ENCODE results near the gene DENND1A. TPM values are rescaled to one million over a fixed set of nuclear protein-coding genes. Genes with fewer than 3 reads are reported as not detected.

DENND1A gene
- total RNA-seq, 1 donor from 2014 or later, result 12.7 TPM

DNA sequence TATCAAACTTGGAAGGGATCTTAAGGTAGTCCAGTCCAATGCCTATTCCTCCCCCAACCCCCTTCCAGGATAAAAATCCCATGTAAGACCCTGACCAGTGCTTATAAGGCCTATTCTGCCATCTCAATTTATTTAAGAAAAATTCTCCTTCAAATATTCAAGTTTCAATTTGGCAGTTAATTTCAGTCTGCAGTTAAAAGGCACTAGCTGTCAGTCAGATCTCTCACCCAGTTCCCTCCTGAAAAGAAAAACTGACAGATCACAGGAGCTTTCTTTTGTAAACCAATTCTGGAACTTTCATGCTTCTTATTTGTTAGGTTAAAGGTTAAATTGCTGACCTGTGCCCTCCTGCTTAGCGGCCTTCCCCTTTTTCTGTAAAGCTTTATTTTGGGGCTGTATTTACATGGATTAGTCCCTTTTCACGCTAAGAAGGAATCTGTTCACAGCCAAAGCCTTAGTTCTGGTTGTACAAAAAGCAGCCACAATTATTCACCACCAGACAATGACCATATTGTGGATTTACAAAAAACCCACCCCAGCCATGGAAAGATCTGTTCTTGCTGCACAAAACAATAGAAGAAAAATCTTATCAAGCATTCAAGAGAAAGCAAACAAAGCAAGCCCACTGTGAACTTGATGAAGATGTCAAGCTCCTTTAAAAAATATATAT lies 68.7 kb downstream of the DENND1A start:
- H3K27ac Mint-ChIP-seq (ENCODE audit: unreplicated experiment), result no peak overlapping the region
- no peak overlapping the region for H3K9ac ChIP-seq (ENCODE audit: low read length)
- H3K9me3 Mint-ChIP-seq (ENCODE audit: unreplicated experiment), result no peaks in the 10 kb centered on the region
- H4K20me1 ChIP-seq (ENCODE audit: insufficient read depth, low read length), result no peaks in the 10 kb centered on the region
- no peaks in the 10 kb centered on the region for H3K27me3 ChIP-seq (ENCODE audit: insufficient read depth, low read length)
- H3K9me3 ChIP-seq (ENCODE audit: insufficient read depth, low read depth, low read length), result no peaks in the 10 kb centered on the region
- TF ChIP-seq, protein P1, sequence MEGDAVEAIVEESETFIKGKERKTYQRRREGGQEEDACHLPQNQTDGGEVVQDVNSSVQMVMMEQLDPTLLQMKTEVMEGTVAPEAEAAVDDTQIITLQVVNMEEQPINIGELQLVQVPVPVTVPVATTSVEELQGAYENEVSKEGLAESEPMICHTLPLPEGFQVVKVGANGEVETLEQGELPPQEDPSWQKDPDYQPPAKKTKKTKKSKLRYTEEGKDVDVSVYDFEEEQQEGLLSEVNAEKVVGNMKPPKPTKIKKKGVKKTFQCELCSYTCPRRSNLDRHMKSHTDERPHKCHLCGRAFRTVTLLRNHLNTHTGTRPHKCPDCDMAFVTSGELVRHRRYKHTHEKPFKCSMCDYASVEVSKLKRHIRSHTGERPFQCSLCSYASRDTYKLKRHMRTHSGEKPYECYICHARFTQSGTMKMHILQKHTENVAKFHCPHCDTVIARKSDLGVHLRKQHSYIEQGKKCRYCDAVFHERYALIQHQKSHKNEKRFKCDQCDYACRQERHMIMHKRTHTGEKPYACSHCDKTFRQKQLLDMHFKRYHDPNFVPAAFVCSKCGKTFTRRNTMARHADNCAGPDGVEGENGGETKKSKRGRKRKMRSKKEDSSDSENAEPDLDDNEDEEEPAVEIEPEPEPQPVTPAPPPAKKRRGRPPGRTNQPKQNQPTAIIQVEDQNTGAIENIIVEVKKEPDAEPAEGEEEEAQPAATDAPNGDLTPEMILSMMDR (IDR thresholded peaks at IDR 0.05; ENCODE audit: insufficient read depth, low read depth, low read length), result no peak
- no peak for TF ChIP-seq EZH2 (IDR thresholded peaks at IDR 0.05; ENCODE audit: insufficient read depth, low read length)
- no peak for DNase-seq (ENCODE audit: low read depth)
- no peaks in the 10 kb centered on the region for H3K27me3 Mint-ChIP-seq (ENCODE audit: low read depth, unreplicated experiment)
- peaks cover 6% of the 10 kb centered on the region for H3K36me3 Mint-ChIP-seq (ENCODE audit: low read depth, unreplicated experiment)
- no peak overlapping the region for H2AFZ ChIP-seq (ENCODE audit: low read depth, low read length)
- H3K4me2 ChIP-seq (ENCODE audit: low read length), result no peak overlapping the region
- H3K4me1 Mint-ChIP-seq (ENCODE audit: low read depth, unreplicated experiment), result peaks cover 36% of the 10 kb centered on the region
- peak overlapping the region; percentile 14 for H3K4me3 Mint-ChIP-seq (ENCODE audit: unreplicated experiment)
- no peak overlapping the region for H3K27ac ChIP-seq (ENCODE audit: low read depth, low read length)
- H3K79me2 ChIP-seq (ENCODE audit: insufficient read depth, low read length), result no peaks in the 10 kb centered on the region
- no peaks in the 10 kb centered on the region for H3K4me1 ChIP-seq (ENCODE audit: insufficient read depth, low read length)
- FAIRE-seq, result no peak
- H3K36me3 ChIP-seq (ENCODE audit: insufficient read depth, low read length), result no peaks in the 10 kb centered on the region
- no peak overlapping the region for H3K4me3 ChIP-seq (ENCODE audit: insufficient read depth, low read depth, low read length)

DNA sequence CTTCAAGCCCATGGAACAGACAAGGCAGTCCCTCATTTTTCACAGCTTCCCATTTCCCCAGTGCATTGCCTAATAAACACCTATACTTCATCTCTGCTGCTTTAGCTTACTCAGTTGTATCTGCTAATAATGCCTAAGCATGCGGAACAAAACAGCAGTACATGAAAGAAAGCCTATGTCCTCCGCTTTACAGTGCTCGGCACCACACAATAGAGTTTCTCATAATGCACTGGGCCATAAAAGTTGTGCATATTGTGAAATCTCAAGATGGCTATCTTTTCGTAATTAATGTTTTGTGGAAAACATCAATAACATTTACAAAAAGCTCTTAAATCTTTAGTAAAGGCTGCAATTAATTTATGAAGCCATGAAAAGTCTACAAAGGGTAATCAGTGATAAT lies 69.3 kb downstream of the DENND1A start:
- Histone ChIP-seq H4K20me1 (ENCODE audit: insufficient read depth, low read length) (no peaks in the 10 kb centered on the region), H3K4me2 (ENCODE audit: low read length) (no peak overlapping the region), H3K27ac (ENCODE audit: low read depth, low read length) (no peak overlapping the region), H3K9me3 (ENCODE audit: insufficient read depth, low read depth, low read length) (no peaks in the 10 kb centered on the region), H3K4me1 (ENCODE audit: insufficient read depth, low read length) (no peaks in the 10 kb centered on the region), H3K27me3 (ENCODE audit: insufficient read depth, low read length) (no peaks in the 10 kb centered on the region), H3K79me2 (ENCODE audit: insufficient read depth, low read length) (no peaks in the 10 kb centered on the region), H3K9ac (ENCODE audit: low read length) (no peak overlapping the region), H2AFZ (ENCODE audit: low read depth, low read length) (no peak overlapping the region), H3K36me3 (ENCODE audit: insufficient read depth, low read length) (no peaks in the 10 kb centered on the region), H3K4me3 (ENCODE audit: insufficient read depth, low read depth, low read length) (no peak overlapping the region)
- peaks cover 36% of the 10 kb centered on the region for H3K4me1 Mint-ChIP-seq (ENCODE audit: low read depth, unreplicated experiment)
- H3K27me3 Mint-ChIP-seq (ENCODE audit: low read depth, unreplicated experiment), result no peaks in the 10 kb centered on the region
- H3K27ac Mint-ChIP-seq (ENCODE audit: unreplicated experiment), result no peak overlapping the region
- H3K9me3 Mint-ChIP-seq (ENCODE audit: unreplicated experiment), result no peaks in the 10 kb centered on the region
- no peak overlapping the region for H3K4me3 Mint-ChIP-seq (ENCODE audit: unreplicated experiment)
- H3K36me3 Mint-ChIP-seq (ENCODE audit: low read depth, unreplicated experiment), result peaks cover 6% of the 10 kb centered on the region
- TF ChIP-seq EZH2 (IDR thresholded peaks at IDR 0.05; ENCODE audit: insufficient read depth, low read length), result no peak
- TF ChIP-seq, protein P1 (IDR thresholded peaks at IDR 0.05; ENCODE audit: insufficient read depth, low read depth, low read length), result no peak
- FAIRE-seq (peak; percentile 20), DNase-seq (ENCODE audit: low read depth) (no peak)

DNA sequence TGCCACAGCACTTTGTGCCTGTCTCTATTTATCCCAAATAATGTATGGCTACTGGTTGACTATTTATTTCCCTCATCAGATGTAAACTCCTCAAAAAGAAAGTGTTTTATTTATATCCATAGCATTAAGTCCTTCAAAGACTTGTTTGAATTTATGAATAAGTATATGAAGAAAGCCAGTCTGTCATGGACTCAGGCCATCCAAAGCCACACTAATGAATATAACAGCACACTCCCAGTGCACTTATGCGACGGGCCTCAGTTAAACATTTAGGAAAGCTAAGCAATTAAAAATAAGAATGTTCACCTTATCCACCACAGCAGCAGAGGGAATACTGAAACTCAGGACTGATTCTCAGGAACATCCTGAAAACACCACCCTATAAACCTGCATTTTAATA lies 77.5 kb downstream of the DENND1A start:
- no peak overlapping the region for H3K27ac ChIP-seq (ENCODE audit: low read depth, low read length)
- H3K36me3 ChIP-seq (ENCODE audit: insufficient read depth, low read length), result no peaks in the 10 kb centered on the region
- no peaks in the 10 kb centered on the region for H4K20me1 ChIP-seq (ENCODE audit: insufficient read depth, low read length)
- H3K27me3 Mint-ChIP-seq (ENCODE audit: low read depth, unreplicated experiment), result no peaks in the 10 kb centered on the region
- no peak for DNase-seq (ENCODE audit: low read depth)
- H3K36me3 Mint-ChIP-seq (ENCODE audit: low read depth, unreplicated experiment), result peaks cover 9% of the 10 kb centered on the region
- no peaks in the 10 kb centered on the region for H3K4me1 Mint-ChIP-seq (ENCODE audit: low read depth, unreplicated experiment)
- H3K4me1 ChIP-seq (ENCODE audit: insufficient read depth, low read length), result no peaks in the 10 kb centered on the region
- no peak overlapping the region for H3K9ac ChIP-seq (ENCODE audit: low read length)
- H3K27ac Mint-ChIP-seq (ENCODE audit: unreplicated experiment), result no peak overlapping the region
- FAIRE-seq, result no peak
- no peak overlapping the region for H3K4me3 ChIP-seq (ENCODE audit: insufficient read depth, low read depth, low read length)
- no peaks in the 10 kb centered on the region for H3K9me3 ChIP-seq (ENCODE audit: insufficient read depth, low read depth, low read length)
- no peaks in the 10 kb centered on the region for H3K79me2 ChIP-seq (ENCODE audit: insufficient read depth, low read length)
- no peak overlapping the region for H3K4me3 Mint-ChIP-seq (ENCODE audit: unreplicated experiment)
- no peaks in the 10 kb centered on the region for H3K27me3 ChIP-seq (ENCODE audit: insufficient read depth, low read length)
- H2AFZ ChIP-seq (ENCODE audit: low read depth, low read length), result no peak overlapping the region
- TF ChIP-seq, protein P1 (IDR thresholded peaks at IDR 0.05; ENCODE audit: insufficient read depth, low read depth, low read length), result no peak
- no peak for TF ChIP-seq EZH2 (IDR thresholded peaks at IDR 0.05; ENCODE audit: insufficient read depth, low read length)
- no peak overlapping the region for H3K4me2 ChIP-seq (ENCODE audit: low read length)
- peaks cover 8% of the 10 kb centered on the region for H3K9me3 Mint-ChIP-seq (ENCODE audit: unreplicated experiment)

Measured in astrocyte (in vitro differentiated cells and primary cell).